ENCODE data around the gene UXS1.

UXS1 gene

DNA sequence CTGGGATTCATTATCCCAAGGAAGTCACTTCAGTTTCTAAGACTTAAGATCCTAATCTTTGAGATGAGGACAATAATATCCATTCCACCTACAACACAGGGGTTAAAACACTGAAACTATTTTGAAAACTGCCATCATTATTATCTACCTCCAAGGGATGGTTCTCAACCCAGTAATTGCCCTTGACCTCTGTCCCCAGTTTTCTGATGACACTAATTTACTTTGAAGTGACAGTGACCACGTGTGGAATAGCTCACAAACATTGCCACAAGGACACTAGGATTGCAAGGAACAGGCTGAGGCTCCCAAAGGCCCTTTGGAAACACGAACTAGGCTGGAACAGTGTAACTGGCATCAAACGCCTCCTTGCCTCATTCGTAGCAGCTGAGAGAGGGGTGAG is 78.4 kb downstream of the UXS1 start:
- no peak overlapping the region for H3K4me3 ChIP-seq (ENCODE audit: insufficient read length, low read depth)
- no peak for DNase-seq (ENCODE audit: low read depth, low spot score)
- H3K36me3 ChIP-seq (ENCODE audit: insufficient read depth, insufficient read length, low read length) = peaks cover 73% of the 10 kb centered on the region
- TF ChIP-seq SUZ12 (IDR thresholded peaks at IDR 0.05; ENCODE audit: extremely low read depth, insufficient read depth, insufficient read length) = no peak
- no peak for TF ChIP-seq ZNF274 (IDR thresholded peaks at IDR 0.05; ENCODE audit: low read depth, low read length)
- no peak for TF ChIP-seq YY1 (IDR thresholded peaks at IDR 0.05; ENCODE audit: insufficient read depth, insufficient read length)
- H3K9me3 ChIP-seq (ENCODE audit: insufficient read depth, low read length) = no peaks in the 10 kb centered on the region
- H3K4me1 ChIP-seq (ENCODE audit: insufficient read depth, insufficient read length) = peaks cover 2% of the 10 kb centered on the region
- H3K9ac ChIP-seq (ENCODE audit: insufficient read length, low read depth) = no peak overlapping the region
- no peaks in the 10 kb centered on the region for H3K27me3 ChIP-seq (ENCODE audit: insufficient read depth, insufficient read length)

DNA sequence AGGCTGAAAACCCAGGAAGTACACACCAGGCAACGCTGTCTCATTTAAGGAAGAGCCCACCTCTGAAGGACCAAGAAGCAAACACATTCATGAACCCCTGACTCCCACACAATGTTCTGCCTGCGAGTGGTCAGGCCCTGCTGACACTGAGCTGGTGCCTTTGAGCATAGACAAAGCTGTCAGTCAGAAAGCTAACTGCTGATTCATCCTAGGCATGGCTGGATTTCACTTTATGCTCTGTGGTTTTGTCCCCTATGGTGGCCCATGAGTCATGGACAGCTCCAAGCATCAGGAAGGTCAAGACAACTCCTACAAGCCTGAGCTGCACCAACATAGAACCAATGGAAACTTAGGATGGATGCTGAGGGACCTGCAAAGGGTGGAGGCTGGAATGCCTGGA is 78.9 kb downstream of the UXS1 start:
- no peaks in the 10 kb centered on the region for H3K27me3 ChIP-seq (ENCODE audit: insufficient read depth, insufficient read length)
- DNase-seq (ENCODE audit: low read depth, low spot score) = no peak
- no peak overlapping the region for H3K4me3 ChIP-seq (ENCODE audit: insufficient read length, low read depth)
- peaks cover 73% of the 10 kb centered on the region for H3K36me3 ChIP-seq (ENCODE audit: insufficient read depth, insufficient read length, low read length)
- H3K9me3 ChIP-seq (ENCODE audit: insufficient read depth, low read length) = no peaks in the 10 kb centered on the region
- no peak for TF ChIP-seq ZNF274 (IDR thresholded peaks at IDR 0.05; ENCODE audit: low read depth, low read length)
- TF ChIP-seq SUZ12 (IDR thresholded peaks at IDR 0.05; ENCODE audit: extremely low read depth, insufficient read depth, insufficient read length) = no peak
- TF ChIP-seq YY1 (IDR thresholded peaks at IDR 0.05; ENCODE audit: insufficient read depth, insufficient read length) = no peak
- peaks cover 2% of the 10 kb centered on the region for H3K4me1 ChIP-seq (ENCODE audit: insufficient read depth, insufficient read length)
- H3K9ac ChIP-seq (ENCODE audit: insufficient read length, low read depth) = no peak overlapping the region

GRCh38 chr2:106114166-106114565 is 79.9 kb downstream of the UXS1 start:
- Histone ChIP-seq H3K9ac (ENCODE audit: insufficient read length, low read depth) (no peak overlapping the region), H3K4me3 (ENCODE audit: insufficient read length, low read depth) (no peak overlapping the region), H3K4me1 (ENCODE audit: insufficient read depth, insufficient read length) (peaks cover 2% of the 10 kb centered on the region), H3K36me3 (ENCODE audit: insufficient read depth, insufficient read length, low read length) (peaks cover 74% of the 10 kb centered on the region), H3K27me3 (ENCODE audit: insufficient read depth, insufficient read length) (no peaks in the 10 kb centered on the region), H3K9me3 (ENCODE audit: insufficient read depth, low read length) (no peaks in the 10 kb centered on the region)
- TF ChIP-seq ZNF274 (IDR thresholded peaks at IDR 0.05; ENCODE audit: low read depth, low read length) (no peak), YY1 (IDR thresholded peaks at IDR 0.05; ENCODE audit: insufficient read depth, insufficient read length) (no peak), SUZ12 (IDR thresholded peaks at IDR 0.05; ENCODE audit: extremely low read depth, insufficient read depth, insufficient read length) (no peak)
- no peak for DNase-seq (ENCODE audit: low read depth, low spot score)

DNA sequence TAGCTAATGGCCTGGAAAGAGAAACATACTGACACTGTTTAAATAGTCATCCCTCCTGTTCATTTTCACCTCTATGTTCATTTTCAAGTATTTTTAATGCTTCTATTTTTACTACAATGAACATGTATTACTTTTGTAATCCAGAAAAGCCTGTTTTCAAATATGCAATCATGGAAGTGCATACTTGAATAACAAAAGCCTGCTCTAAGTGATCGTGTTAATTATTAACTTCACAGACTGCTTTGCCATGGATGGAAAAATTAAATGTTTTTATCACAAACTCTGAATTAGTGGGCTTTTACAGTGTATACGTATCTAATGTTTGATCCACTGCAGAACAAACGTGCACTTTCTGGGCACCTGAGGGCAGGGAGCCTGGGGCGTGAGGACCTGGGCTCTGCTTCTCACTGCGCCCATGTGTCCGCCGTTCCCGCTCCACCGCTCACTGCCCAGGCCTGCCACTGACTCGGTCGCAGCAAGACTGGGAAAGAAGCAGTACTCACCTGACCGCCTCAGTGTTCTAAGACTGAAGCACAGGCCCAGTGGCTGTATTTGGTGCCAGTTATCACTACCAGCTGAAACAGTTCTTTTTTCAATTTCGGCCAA is 80.6 kb downstream of the UXS1 start:
- TF ChIP-seq SUZ12 (IDR thresholded peaks at IDR 0.05; ENCODE audit: extremely low read depth, insufficient read depth, insufficient read length) (no peak), YY1 (IDR thresholded peaks at IDR 0.05; ENCODE audit: insufficient read depth, insufficient read length) (no peak), ZNF274 (IDR thresholded peaks at IDR 0.05; ENCODE audit: low read depth, low read length) (no peak)
- Histone ChIP-seq H3K27me3 (ENCODE audit: insufficient read depth, insufficient read length) (no peaks in the 10 kb centered on the region), H3K9me3 (ENCODE audit: insufficient read depth, low read length) (no peaks in the 10 kb centered on the region), H3K4me3 (ENCODE audit: insufficient read length, low read depth) (no peak overlapping the region), H3K4me1 (ENCODE audit: insufficient read depth, insufficient read length) (peaks cover 2% of the 10 kb centered on the region), H3K9ac (ENCODE audit: insufficient read length, low read depth) (no peak overlapping the region), H3K36me3 (ENCODE audit: insufficient read depth, insufficient read length, low read length) (peaks cover 77% of the 10 kb centered on the region)
- no peak for DNase-seq (ENCODE audit: low read depth, low spot score)

DNA sequence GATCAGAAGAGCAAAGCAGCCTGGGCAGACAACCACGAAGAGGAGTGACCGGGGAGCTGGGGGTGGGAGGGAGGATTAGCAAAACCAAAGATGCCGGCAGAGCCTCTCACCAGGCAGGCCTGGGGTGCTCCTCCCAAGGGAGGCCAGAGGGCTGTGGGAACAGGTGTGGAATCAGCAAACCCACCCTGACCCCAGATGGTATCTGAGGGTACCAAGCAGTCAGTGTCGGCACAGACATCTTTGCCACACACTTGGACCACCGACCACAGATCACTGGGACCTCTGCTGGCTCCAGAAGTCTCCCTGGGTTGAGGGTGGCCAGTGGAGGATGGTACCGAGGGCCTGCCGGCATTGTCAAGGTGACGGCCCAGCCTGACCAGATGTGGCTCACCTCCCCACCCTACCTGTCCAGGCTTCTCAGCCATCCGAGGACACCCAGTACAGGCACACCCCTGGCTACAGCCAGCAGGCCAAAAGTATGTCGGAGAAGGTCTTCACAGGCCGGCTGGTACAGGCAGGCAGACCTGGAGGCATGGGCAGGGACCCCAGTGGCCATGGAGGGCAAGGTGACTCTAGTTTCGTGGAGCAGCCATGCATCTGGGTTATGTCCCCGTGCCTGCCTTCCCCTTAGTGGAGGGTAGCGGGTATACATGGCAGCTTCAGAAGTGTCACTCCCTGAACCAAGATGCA is 82.1 kb downstream of the UXS1 start:
- no peak overlapping the region for H3K4me3 ChIP-seq (ENCODE audit: insufficient read length, low read depth)
- H3K4me1 ChIP-seq (ENCODE audit: insufficient read depth, insufficient read length) = no peaks in the 10 kb centered on the region
- TF ChIP-seq YY1 (IDR thresholded peaks at IDR 0.05; ENCODE audit: insufficient read depth, insufficient read length) (no peak), ZNF274 (IDR thresholded peaks at IDR 0.05; ENCODE audit: low read depth, low read length) (no peak), SUZ12 (IDR thresholded peaks at IDR 0.05; ENCODE audit: extremely low read depth, insufficient read depth, insufficient read length) (no peak)
- DNase-seq (ENCODE audit: low read depth, low spot score) = no peak
- H3K27me3 ChIP-seq (ENCODE audit: insufficient read depth, insufficient read length) = no peaks in the 10 kb centered on the region
- peaks cover 77% of the 10 kb centered on the region for H3K36me3 ChIP-seq (ENCODE audit: insufficient read depth, insufficient read length, low read length)
- H3K9ac ChIP-seq (ENCODE audit: insufficient read length, low read depth) = no peak overlapping the region
- no peaks in the 10 kb centered on the region for H3K9me3 ChIP-seq (ENCODE audit: insufficient read depth, low read length)

- DNase-seq (ENCODE audit: low read depth, low spot score) = no peak
- Histone ChIP-seq H3K9me3 (ENCODE audit: insufficient read depth, low read length) (no peaks in the 10 kb centered on the region), H3K9ac (ENCODE audit: insufficient read length, low read depth) (no peak overlapping the region), H3K4me1 (ENCODE audit: insufficient read depth, insufficient read length) (no peaks in the 10 kb centered on the region), H3K36me3 (ENCODE audit: insufficient read depth, insufficient read length, low read length) (peaks cover 73% of the 10 kb centered on the region), H3K4me3 (ENCODE audit: insufficient read length, low read depth) (no peak overlapping the region), H3K27me3 (ENCODE audit: insufficient read depth, insufficient read length) (no peaks in the 10 kb centered on the region)
- TF ChIP-seq ZNF274 (IDR thresholded peaks at IDR 0.05; ENCODE audit: low read depth, low read length) = no peak
- TF ChIP-seq YY1 (IDR thresholded peaks at IDR 0.05; ENCODE audit: insufficient read depth, insufficient read length) = no peak
- no peak for TF ChIP-seq SUZ12 (IDR thresholded peaks at IDR 0.05; ENCODE audit: extremely low read depth, insufficient read depth, insufficient read length)
Measured at GRCh38 chr2:106109675-106110424, 84.3 kb downstream of the UXS1 start.

- peaks cover 70% of the 10 kb centered on the region for H3K36me3 ChIP-seq (ENCODE audit: insufficient read depth, insufficient read length, low read length)
- TF ChIP-seq YY1 (IDR thresholded peaks at IDR 0.05; ENCODE audit: insufficient read depth, insufficient read length) (no peak), SUZ12 (IDR thresholded peaks at IDR 0.05; ENCODE audit: extremely low read depth, insufficient read depth, insufficient read length) (no peak), ZNF274 (IDR thresholded peaks at IDR 0.05; ENCODE audit: low read depth, low read length) (no peak)
- no peak for DNase-seq (ENCODE audit: low read depth, low spot score)
- no peak overlapping the region for H3K9ac ChIP-seq (ENCODE audit: insufficient read length, low read depth)
- no peak overlapping the region for H3K4me3 ChIP-seq (ENCODE audit: insufficient read length, low read depth)
- H3K27me3 ChIP-seq (ENCODE audit: insufficient read depth, insufficient read length) = no peaks in the 10 kb centered on the region
- no peaks in the 10 kb centered on the region for H3K4me1 ChIP-seq (ENCODE audit: insufficient read depth, insufficient read length)
- H3K9me3 ChIP-seq (ENCODE audit: insufficient read depth, low read length) = no peaks in the 10 kb centered on the region
Measured at GRCh38 chr2:106108791-106109190, 85.3 kb downstream of the UXS1 start.

Data from NT2/D1 (cell line).